ENCODE data around the gene BBS7. TPM values are rescaled to one million over a fixed set of nuclear protein-coding genes. Genes with fewer than 3 reads are reported as not detected.

BBS7 gene
- total RNA-seq, 1 experiment from 2014 or later: 26.2 TPM

DNA sequence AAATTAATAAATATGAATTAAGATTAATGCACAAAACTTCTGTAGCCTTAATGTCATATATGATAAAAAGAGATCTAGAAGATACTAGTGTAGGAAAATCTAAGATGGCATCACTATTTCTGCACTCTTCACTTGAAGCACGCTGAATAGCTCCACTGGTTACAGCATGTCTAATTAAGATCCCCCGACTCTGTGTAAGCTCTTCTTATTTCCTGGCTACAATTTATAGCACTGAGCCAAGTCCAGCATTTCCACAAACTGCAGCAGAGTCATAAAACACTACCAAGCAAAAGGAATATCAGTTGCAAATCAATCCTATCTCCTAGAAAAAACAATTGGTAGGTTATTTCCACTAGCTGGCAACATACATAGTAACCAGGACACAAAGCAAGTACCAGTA is 45.3 kb downstream of the BBS7 start:
- Histone ChIP-seq H3K27me3 (ENCODE audit: insufficient read depth, low read length) (no peaks in the 10 kb centered on the region), H2BK12ac (ENCODE audit: insufficient read length, low read depth, low read length) (no peak overlapping the region), H2BK5ac (ENCODE audit: insufficient read length, low read length) (no peak overlapping the region), H3K9ac (ENCODE audit: extremely low read depth, insufficient read length, low read length) (no peak overlapping the region), H4K8ac (replicated peaks; ENCODE audit: insufficient read length, low read depth, low read length) (no peak overlapping the region), H4K5ac (ENCODE audit: insufficient read length, low read depth, low read length) (no peak overlapping the region), H3T11ph (ENCODE audit: low read length) (no peak overlapping the region), H2AFZ (ENCODE audit: low read length) (no peak overlapping the region), H3K18ac (ENCODE audit: insufficient read length, low read depth, low read length) (no peak overlapping the region), H3K56ac (ENCODE audit: insufficient read length, low read depth, low read length) (no peak overlapping the region), H2BK20ac (ENCODE audit: low read depth, low read length, poor library complexity, severe bottlenecking) (no peak overlapping the region), H4K20me1 (ENCODE audit: control insufficient read depth, insufficient read depth, insufficient read length) (no peaks in the 10 kb centered on the region), H3K4ac (ENCODE audit: low read depth, low read length) (no peak overlapping the region), H3K79me1 (ENCODE audit: insufficient read depth, low read depth, low read length, poor library complexity, severe bottlenecking) (peaks cover 4% of the 10 kb centered on the region), H2AK5ac (ENCODE audit: insufficient read length, low read length) (no peak overlapping the region), H4K91ac (ENCODE audit: insufficient read length, low read depth, low read length) (no peak overlapping the region), H3K27ac (ENCODE audit: insufficient read length, low read depth, low read length) (no peak overlapping the region), H3K23me2 (ENCODE audit: insufficient read length, low read depth, low read length, poor library complexity, severe bottlenecking) (peaks cover 8% of the 10 kb centered on the region), H3K23ac (ENCODE audit: insufficient read length, low read depth, low read length) (no peak overlapping the region), H3K9me3 (ENCODE audit: control insufficient read depth, low read depth, low read length) (no peaks in the 10 kb centered on the region), H2BK120ac (ENCODE audit: low read depth, low read length, poor library complexity, severe bottlenecking) (no peak overlapping the region), H3K14ac (ENCODE audit: insufficient read depth, low read length) (no peak overlapping the region), H3K4me1 (ENCODE audit: insufficient read depth, low read length) (no peaks in the 10 kb centered on the region), H3K4me2 (ENCODE audit: insufficient read depth, insufficient read length, low read length) (no peak overlapping the region), H2BK15ac (ENCODE audit: low read depth, low read length) (no peak overlapping the region), H3K79me2 (ENCODE audit: insufficient read depth, low read length) (peaks cover 8% of the 10 kb centered on the region; the same call in 1 of the 2 replicates)
- TF ChIP-seq, protein P1, sequence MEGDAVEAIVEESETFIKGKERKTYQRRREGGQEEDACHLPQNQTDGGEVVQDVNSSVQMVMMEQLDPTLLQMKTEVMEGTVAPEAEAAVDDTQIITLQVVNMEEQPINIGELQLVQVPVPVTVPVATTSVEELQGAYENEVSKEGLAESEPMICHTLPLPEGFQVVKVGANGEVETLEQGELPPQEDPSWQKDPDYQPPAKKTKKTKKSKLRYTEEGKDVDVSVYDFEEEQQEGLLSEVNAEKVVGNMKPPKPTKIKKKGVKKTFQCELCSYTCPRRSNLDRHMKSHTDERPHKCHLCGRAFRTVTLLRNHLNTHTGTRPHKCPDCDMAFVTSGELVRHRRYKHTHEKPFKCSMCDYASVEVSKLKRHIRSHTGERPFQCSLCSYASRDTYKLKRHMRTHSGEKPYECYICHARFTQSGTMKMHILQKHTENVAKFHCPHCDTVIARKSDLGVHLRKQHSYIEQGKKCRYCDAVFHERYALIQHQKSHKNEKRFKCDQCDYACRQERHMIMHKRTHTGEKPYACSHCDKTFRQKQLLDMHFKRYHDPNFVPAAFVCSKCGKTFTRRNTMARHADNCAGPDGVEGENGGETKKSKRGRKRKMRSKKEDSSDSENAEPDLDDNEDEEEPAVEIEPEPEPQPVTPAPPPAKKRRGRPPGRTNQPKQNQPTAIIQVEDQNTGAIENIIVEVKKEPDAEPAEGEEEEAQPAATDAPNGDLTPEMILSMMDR (conservative IDR thresholded peaks at IDR 0.05): no peak
- Mint-ChIP-seq H3K36me3 (ENCODE audit: insufficient read depth in 1 of 3, low read depth in 3 of 3) (peaks cover 15 to 25% (median 23%) of the 10 kb centered on the region in 3 experiments), H3K27ac (no peak overlapping the region), H3K9me3 (no peaks in the 10 kb centered on the region), H3K4me1 (peaks cover 8 to 14% of the 10 kb centered on the region in 2 experiments), H3K4me3 (no peak overlapping the region), H3K27me3 (ENCODE audit: low read depth) (no peaks in the 10 kb centered on the region)
- no peak for DNase-seq
- WGBS (ENCODE audit: extremely low coverage, insufficient read length, low lambda C conversion rate): no CpG with 5 or more reads among the region's 2 CpGs
